Testis (tissue), 3 donors: ENCODE results near the gene TMEM234. TPM values are rescaled to one million over a fixed set of nuclear protein-coding genes. Genes with fewer than 3 reads are reported as not detected.

Source experiments
- DNase-seq: peaks from one replicate; pipeline ENCODE4 v3.0.0-alpha.2; 2019
- H3K27ac ChIP-seq, 2 donors: fragments of 200-600 bp; sonication (generic); one replicate each; pipeline ENCODE4 v1.5.1; 2019
- H3K27me3 ChIP-seq: fragments of 200-600 bp; sonication (generic); one replicate; pipeline ENCODE4 v1.5.1; 2019
- H3K36me3 ChIP-seq: fragments of 200-600 bp; sonication (generic); one replicate; pipeline ENCODE4 v1.5.1; 2017; ENCODE audit warnings: low read depth; ENCODE audit errors: missing control alignments
- H3K4me1 ChIP-seq: fragments of 200-600 bp; sonication (generic); one replicate; pipeline ENCODE4 v1.5.1; 2019
- H3K4me3 ChIP-seq, 2 donors: fragments of 200-600 bp; sonication (generic); one replicate each; pipeline ENCODE4 v1.5.1; 2017 to 2019
- H3K9me3 ChIP-seq: fragments of 200-600 bp; sonication (generic); one replicate; pipeline ENCODE4 v1.5.1; 2017
- CTCF ChIP-seq, 3 experiments: fragments of 450-650 bp in 2 of 3; fragments of 200-600 bp in 1 of 3; sonication (generic) in 1 of 3; IDR thresholded peaks; one replicate each; pipeline ENCODE4 v1.5.1; 2016 to 2019; ENCODE audit warnings: antibody characterized with exemption in 3 of 3, mild to moderate bottlenecking in 2 of 3, moderate library complexity in 1 of 3
- POLR2A ChIP-seq: fragments of 450-650 bp; IDR thresholded peaks from one replicate; pipeline ENCODE4 v1.6.1; 2017; ENCODE audit warnings: antibody characterized with exemption, mild to moderate bottlenecking, moderate library complexity
- WGBS, 2 donors: methylation state at CpG; one replicate each; pipeline ENCODE4 v1.1.5; 2018; 5-methylcytosine and 5-hydroxymethylcytosine counted together
- intact Hi-C: fragments of 100-400 bp; cut with DNase I; formaldehyde crosslinking; loops from one replicate; pipeline ENCODE4 v1.15.1; 2023; ENCODE audit warnings: low total_unique reads
- polyA plus RNA-seq: library from polyadenylated mRNA; stranded (reverse); fragments of 350-450 nt; fragmentation: Illumina TruSeq; extraction: RNeasy Lipid Tissue Mini Kit (QIAGEN cat#74804); gene quantifications from one replicate; pipeline ENCODE4 v1.2.3, GENCODE V29; 2014; ENCODE audit warnings: low read depth, low replicate concordance; ENCODE audit not compliant: insufficient read depth
- total RNA-seq, 2 donors: library from RNA; depleted of rRNA; stranded (reverse); fragments of >200 nt; gene quantifications; one replicate each; pipeline ENCODE4 v1.2.3, GENCODE V29; 2016

Gene TMEM234
- total and polyA plus RNA-seq, 3 donors from 2014 or later: 31.8 to 58.3 (median 35.9) TPM

GRCh38 chr1:32179443-32180185, 42.5 kb downstream of the TMEM234 start, which contains the start of gene TXLNA:
Gene TXLNA (plus strand): TSS chr1:32179675. CDS start chr1:32180346, 671 bp downstream.
- peak; percentile 94 for DNase-seq
- TF ChIP-seq POLR2A (peak; percentile 12), CTCF (IDR thresholded peaks at IDR 0.05) (peak in 1 of 3 experiments; percentile 18)
- Histone ChIP-seq H3K27me3 (no peaks in the 10 kb centered on the region), H3K4me3 (peak within 1 kb of the TSS; percentile 65 to 66), H3K36me3 (no peaks in the 10 kb centered on the region), H3K27ac (peak within 1 kb of the TSS; percentile 92 to 96), H3K4me1 (peaks cover 26% of the 10 kb centered on the region), H3K9me3 (no peaks in the 10 kb centered on the region)
- 0 to 1% methylated on average over 8 to 42 of the region's 79 CpGs for WGBS, 2 donors
- intact Hi-C loops: no loop called here

- H3K4me1 ChIP-seq: peaks cover 22% of the 10 kb centered on the region
- no peaks in the 10 kb centered on the region for H3K36me3 ChIP-seq
- no peaks in the 10 kb centered on the region for H3K27me3 ChIP-seq
- peak overlapping the region; percentile 92 to 96 for H3K27ac ChIP-seq
- no peak for DNase-seq
- 1 to 3% methylated on average over 7 of the region's 7 CpGs for whole genome bisulfite sequencing, 2 donors
- TF ChIP-seq CTCF (IDR thresholded peaks at IDR 0.05) (no peak), POLR2A (no peak)
- intact Hi-C loops: no loop called here
- no peaks in the 10 kb centered on the region for H3K9me3 ChIP-seq
- H3K4me3 ChIP-seq: peak overlapping the region; percentile 65 to 66
Measured at GRCh38 chr1:32179193-32179442, 43.0 kb downstream of the TMEM234 start.

GRCh38 chr1:32178380-32179192, 43.6 kb downstream of the TMEM234 start:
- intact Hi-C loops: no loop called here
- TF ChIP-seq POLR2A: no peak
- no peak for TF ChIP-seq CTCF (IDR thresholded peaks at IDR 0.05)
- peak overlapping the region; percentile 92 to 96 for H3K27ac ChIP-seq
- peaks cover 22% of the 10 kb centered on the region for H3K4me1 ChIP-seq
- H3K27me3 ChIP-seq: no peaks in the 10 kb centered on the region
- peak overlapping the region; percentile 65 to 66 for H3K4me3 ChIP-seq
- no peaks in the 10 kb centered on the region for H3K9me3 ChIP-seq
- WGBS, 2 donors: 50 to 59% methylated on average over 7 of the region's 7 CpGs
- no peaks in the 10 kb centered on the region for H3K36me3 ChIP-seq
- DNase-seq: no peak

- TF ChIP-seq POLR2A: no peak
- intact Hi-C loops: no loop called here
- no peak for DNase-seq
- H3K4me1 ChIP-seq: no peaks in the 10 kb centered on the region
- no peaks in the 10 kb centered on the region for H3K36me3 ChIP-seq
- no peaks in the 10 kb centered on the region for H3K27me3 ChIP-seq
- no peak overlapping the region for H3K4me3 ChIP-seq
- WGBS, 2 donors: 79 to 89% methylated on average over 1 of the region's 1 CpG
- no peaks in the 10 kb centered on the region for H3K9me3 ChIP-seq
- H3K27ac ChIP-seq: no peak overlapping the region
Measured at GRCh38 chr1:32172621-32173245, 49.4 kb downstream of the TMEM234 start.

GRCh38 chr1:32170991-32171390, 51.2 kb downstream of the TMEM234 start:
- H3K27me3 ChIP-seq: no peaks in the 10 kb centered on the region
- no peak overlapping the region for H3K4me3 ChIP-seq
- no peak for DNase-seq
- intact Hi-C loops: no loop called here
- TF ChIP-seq CTCF (IDR thresholded peaks at IDR 0.05) (no peak), POLR2A (no peak)
- no peaks in the 10 kb centered on the region for H3K9me3 ChIP-seq
- no peaks in the 10 kb centered on the region for H3K36me3 ChIP-seq
- WGBS, 2 donors: 53 to 64% methylated on average over 4 of the region's 4 CpGs
- no peaks in the 10 kb centered on the region for H3K4me1 ChIP-seq
- no peak overlapping the region for H3K27ac ChIP-seq
